Endothelial cell of umbilical vein (primary cell): ENCODE results near the gene CTTNBP2. TPM values are rescaled to one million over a fixed set of nuclear protein-coding genes. Genes with fewer than 3 reads are reported as not detected.

ENCODE experiments used
- BruUV-seq: library from RNA; stranded (reverse); fragments of 400-500 nt; replicated peaks from 2 replicates; lab custom pipeline; 2021; lab: Mats Ljungman, UMichigan
- CTCF ChIA-PET: fragments of 300-600, 350-600 bp; sonication (Branson Sonifier 250); formaldehyde crosslinking; loops from one replicate; lab custom pipeline; 2021; ENCODE audit warnings: antibody characterized with exemption, inconsistent platforms; lab: Charles Lee
- POLR2A ChIA-PET: fragments of 300-600, 350-600 bp; sonication (Branson Sonifier 250); formaldehyde crosslinking; loops from one replicate; lab custom pipeline; 2021; ENCODE audit warnings: antibody characterized with exemption, inconsistent platforms; lab: Charles Lee
- DNase-seq: peaks from one replicate; pipeline ENCODE4 v3.0.0-alpha.2; 2011; ENCODE audit warnings: low read depth, low spot score
- FAIRE-seq: peaks from 2 replicates; lab custom pipeline; 2011; peaks lifted over from hg19 to GRCh38; lab: Jason Lieb, UNC
- H2AFZ ChIP-seq: 2 replicates; pipeline ENCODE4 v1.6.0; 2012; ENCODE audit warnings: low read depth, low read length, control low read depth, inconsistent platforms
- H3K27ac ChIP-seq: 2 replicates; pipeline ENCODE4 v1.5.1; 2011; ENCODE audit warnings: low read depth, mild to moderate bottlenecking, control low read depth, low read length, moderate library complexity; ENCODE audit not compliant: insufficient read depth
- H3K27me3 ChIP-seq, 2 experiments: 2 replicates each; pipeline versions ENCODE4 v1.6.0 to v1.6.1; 2011; ENCODE audit warnings: low read length in 2 of 2, mixed read lengths in 1 of 2; ENCODE audit not compliant: control insufficient read depth in 2 of 2, insufficient read depth in 2 of 2
- H3K36me3 ChIP-seq, 2 experiments: 2 replicates in 1 of 2; 3 replicates in 1 of 2; pipeline ENCODE4 v1.5.1; 2011; ENCODE audit warnings: low read length in 2 of 2, mild to moderate bottlenecking in 1 of 2, moderate library complexity in 1 of 2; ENCODE audit not compliant: control insufficient read depth in 2 of 2, insufficient read depth in 2 of 2; ENCODE audit errors: extremely low read depth in 1 of 2
- H3K4me1 ChIP-seq: 3 replicates; pipeline ENCODE4 v1.5.1; 2011; ENCODE audit warnings: mild to moderate bottlenecking, low read length; ENCODE audit not compliant: control insufficient read depth, insufficient read depth; ENCODE audit errors: extremely low read depth
- H3K4me2 ChIP-seq: 2 replicates; pipeline ENCODE4 v1.6.1; 2011; ENCODE audit warnings: low read length, control low read depth, mixed read lengths; ENCODE audit not compliant: insufficient read depth
- H3K4me3 ChIP-seq, 3 experiments: fragments of 200-600 bp in 1 of 3; sonication (generic), shearing (Covaris generic) in 1 of 3; replicated peaks in 1 of 3; 2 replicates each; pipeline ENCODE4 v1.5.1; 2011 to 2016; ENCODE audit warnings: control low read depth in 3 of 3, low read length in 3 of 3, mild to moderate bottlenecking in 2 of 3, inconsistent platforms in 1 of 3, low read depth in 1 of 3, moderate library complexity in 1 of 3; ENCODE audit not compliant: insufficient read depth in 1 of 3
- H3K79me2 ChIP-seq: 2 replicates; pipeline ENCODE4 v1.6.0; 2012; ENCODE audit warnings: low read length, inconsistent platforms; ENCODE audit not compliant: control insufficient read depth, insufficient read depth
- H3K9ac ChIP-seq: replicated peaks from 2 replicates; pipeline ENCODE3; 2011; ENCODE audit warnings: low read length, control low read depth; ENCODE audit not compliant: insufficient read depth; ENCODE audit errors: extremely low read depth
- H3K9me1 ChIP-seq: replicated peaks from 3 replicates; pipeline ENCODE4 v1.6.0; 2011; ENCODE audit warnings: mild to moderate bottlenecking, low read length; ENCODE audit not compliant: control insufficient read depth, insufficient read depth; ENCODE audit errors: extremely low read depth
- H3K9me3 ChIP-seq: replicated peaks from 2 replicates; pipeline ENCODE4 v1.5.1; 2012; ENCODE audit warnings: low read length, inconsistent platforms; ENCODE audit not compliant: control insufficient read depth, insufficient read depth
- H4K20me1 ChIP-seq: replicated peaks from 2 replicates; pipeline ENCODE3; 2011; ENCODE audit warnings: mild to moderate bottlenecking, low read length; ENCODE audit not compliant: control insufficient read depth, insufficient read depth; ENCODE audit errors: extremely low read depth
- EZH2 ChIP-seq: IDR thresholded peaks from 2 replicates; pipeline ENCODE4 v1.6.1; 2012; ENCODE audit warnings: borderline replicate concordance, low read depth, mild to moderate bottlenecking, moderate library complexity, low read length, inconsistent platforms; ENCODE audit not compliant: severe bottlenecking
- FOS ChIP-seq: IDR thresholded peaks from 2 replicates; pipeline ENCODE4 v1.6.1; 2011; ENCODE audit warnings: mild to moderate bottlenecking, low read length, moderate library complexity, borderline replicate concordance; ENCODE audit not compliant: insufficient read depth
- GATA2 ChIP-seq: IDR thresholded peaks from 2 replicates; pipeline ENCODE4 v1.7.0; 2011; ENCODE audit warnings: low read depth, mild to moderate bottlenecking, moderate library complexity, mixed read lengths, low read length; ENCODE audit not compliant: insufficient read length, insufficient read depth
- JUN ChIP-seq: IDR thresholded peaks from 2 replicates; pipeline ENCODE4 v1.6.1; 2011; ENCODE audit warnings: borderline replicate concordance, low read depth; ENCODE audit not compliant: insufficient read length, insufficient read depth
- MYC ChIP-seq: IDR thresholded peaks from one replicate; pipeline ENCODE4 v1.6.1; 2011; ENCODE audit warnings: mild to moderate bottlenecking, low read depth, low read length
- POLR2A ChIP-seq: IDR thresholded peaks from 2 replicates; pipeline ENCODE4 v1.6.1; 2012; ENCODE audit warnings: low read depth, mild to moderate bottlenecking, control low read depth, low read length
- POLR2AphosphoS5 ChIP-seq: IDR thresholded peaks from 2 replicates; pipeline ENCODE4 v1.6.1; 2012; ENCODE audit warnings: low read depth, mild to moderate bottlenecking, control low read depth, low read length, moderate library complexity; ENCODE audit not compliant: insufficient read depth
- dilution Hi-C: fragments of 300-500 bp; cut with MboI; formaldehyde crosslinking; loops from one replicate; pipeline ENCODE4 v1.15.0; 2019; ENCODE audit warnings: low sequenced_read_pairs; ENCODE audit not compliant: extremely low pct_ligation_motif_present
- intact Hi-C: fragments of 100-400 bp; cut with micrococcal nuclease; formaldehyde crosslinking; loops from one replicate; pipeline ENCODE4 v1.10.0; 2022
- polyA plus RNA-seq, 4 experiments: library from polyadenylated mRNA; depleted of rRNA in 3 of 4; stranded (reverse) in 3 of 4; unstranded in 1 of 4; fragments of >200 nt; gene quantifications; 2 replicates each; pipeline versions ENCODE4 v1.2.1 to v1.2.3, GENCODE V29; 2011 to 2012; ENCODE audit warnings: missing spikeins in 1 of 4
- total RNA-seq: library from RNA; stranded (reverse); gene quantifications from 2 replicates; pipeline ENCODE4 v1.2.3, GENCODE V29; 2021
- TF ChIP-seq, protein P1 (sequence below): IDR thresholded peaks from 2 replicates; pipeline ENCODE4 v1.6.1; 2011; ENCODE audit not compliant: insufficient read depth, insufficient read length
- TF ChIP-seq, protein P2 (sequence below), 2 donors: IDR thresholded peaks; 1 replicate in 1 of 2; 2 replicates in 1 of 2; pipeline ENCODE4 v1.5.1; 2011; ENCODE audit warnings: low read length in 2 of 2, mild to moderate bottlenecking in 2 of 2, moderate library complexity in 2 of 2, control low read depth in 1 of 2, inconsistent platforms in 1 of 2, low read depth in 1 of 2; ENCODE audit not compliant: insufficient read depth in 1 of 2; ENCODE audit errors: extremely low read depth in 1 of 2

Gene CTTNBP2
- total and polyA plus RNA-seq, 2 donors (not counting 3 experiments of a cell fraction or from before 2014, with no cell fraction given): 0.08 to 0.35 TPM

DNA sequence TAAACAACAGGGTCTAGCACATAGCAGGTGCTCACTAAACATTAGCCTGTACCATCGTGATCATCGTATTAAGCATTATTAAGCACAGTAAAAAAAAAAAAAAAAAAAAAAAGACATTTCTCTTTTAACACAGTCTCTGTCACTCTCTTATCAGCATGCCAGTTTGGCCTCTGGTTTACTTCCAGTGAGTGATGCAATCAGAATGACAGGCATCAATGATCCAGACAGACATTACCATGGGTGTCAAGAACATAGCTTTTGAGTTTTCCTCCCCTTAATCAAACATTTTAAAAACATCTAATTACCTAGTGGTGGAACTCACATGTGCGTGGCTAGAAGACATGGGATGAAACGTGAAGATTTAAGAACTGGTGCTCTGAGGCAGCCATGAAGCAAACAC lies 115.8 kb downstream of the CTTNBP2 start:
- DNase-seq: no peak
- dilution Hi-C loops (no loop called here), intact Hi-C loops (no loop called here)
- H3K9me1 ChIP-seq: no peaks in the 10 kb centered on the region
- ChIA-PET POLR2A (no interaction called here), CTCF (no interaction called here)
- no peak overlapping the region for H3K4me2 ChIP-seq
- TF ChIP-seq POLR2AphosphoS5 (no peak), FOS (no peak), JUN (no peak), GATA2 (no peak), EZH2 (no peak)
- TF ChIP-seq, protein P1, sequence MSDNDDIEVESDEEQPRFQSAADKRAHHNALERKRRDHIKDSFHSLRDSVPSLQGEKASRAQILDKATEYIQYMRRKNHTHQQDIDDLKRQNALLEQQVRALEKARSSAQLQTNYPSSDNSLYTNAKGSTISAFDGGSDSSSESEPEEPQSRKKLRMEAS: no peak
- H3K4me3 ChIP-seq: no peak overlapping the region
- H2AFZ ChIP-seq: no peak overlapping the region
- no peaks in the 10 kb centered on the region for H4K20me1 ChIP-seq
- H3K79me2 ChIP-seq: no peaks in the 10 kb centered on the region
- no TSS peak for BruUV-seq
- H3K9me3 ChIP-seq: no peaks in the 10 kb centered on the region
- no peaks in the 10 kb centered on the region for H3K36me3 ChIP-seq
- H3K9ac ChIP-seq: no peak overlapping the region
- no peak for FAIRE-seq
- no peaks in the 10 kb centered on the region for H3K27me3 ChIP-seq
- H3K4me1 ChIP-seq: no peaks in the 10 kb centered on the region
- H3K27ac ChIP-seq: no peak overlapping the region

GRCh38 chr7:117756586-117757085 lies 116.6 kb downstream of the CTTNBP2 start:
- H3K9me1 ChIP-seq: no peaks in the 10 kb centered on the region
- TF ChIP-seq EZH2 (no peak), FOS (no peak), MYC (no peak), POLR2A (no peak), GATA2 (no peak), POLR2AphosphoS5 (no peak), JUN (no peak)
- TF ChIP-seq, protein P1: no peak
- TF ChIP-seq, protein P2, sequence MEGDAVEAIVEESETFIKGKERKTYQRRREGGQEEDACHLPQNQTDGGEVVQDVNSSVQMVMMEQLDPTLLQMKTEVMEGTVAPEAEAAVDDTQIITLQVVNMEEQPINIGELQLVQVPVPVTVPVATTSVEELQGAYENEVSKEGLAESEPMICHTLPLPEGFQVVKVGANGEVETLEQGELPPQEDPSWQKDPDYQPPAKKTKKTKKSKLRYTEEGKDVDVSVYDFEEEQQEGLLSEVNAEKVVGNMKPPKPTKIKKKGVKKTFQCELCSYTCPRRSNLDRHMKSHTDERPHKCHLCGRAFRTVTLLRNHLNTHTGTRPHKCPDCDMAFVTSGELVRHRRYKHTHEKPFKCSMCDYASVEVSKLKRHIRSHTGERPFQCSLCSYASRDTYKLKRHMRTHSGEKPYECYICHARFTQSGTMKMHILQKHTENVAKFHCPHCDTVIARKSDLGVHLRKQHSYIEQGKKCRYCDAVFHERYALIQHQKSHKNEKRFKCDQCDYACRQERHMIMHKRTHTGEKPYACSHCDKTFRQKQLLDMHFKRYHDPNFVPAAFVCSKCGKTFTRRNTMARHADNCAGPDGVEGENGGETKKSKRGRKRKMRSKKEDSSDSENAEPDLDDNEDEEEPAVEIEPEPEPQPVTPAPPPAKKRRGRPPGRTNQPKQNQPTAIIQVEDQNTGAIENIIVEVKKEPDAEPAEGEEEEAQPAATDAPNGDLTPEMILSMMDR (IDR thresholded peaks at IDR 0.05; ENCODE audit: extremely low read depth in 1 of 2, insufficient read depth in 1 of 2, low read depth in 1 of 2, low read length in 2 of 2): no peak
- H4K20me1 ChIP-seq: no peaks in the 10 kb centered on the region
- dilution Hi-C loops: no loop called here
- no peaks in the 10 kb centered on the region for H3K27me3 ChIP-seq
- intact Hi-C loops: no loop called here
- DNase-seq (no peak), FAIRE-seq (no peak)
- no peaks in the 10 kb centered on the region for H3K4me1 ChIP-seq
- ChIA-PET CTCF (no interaction called here), POLR2A (no interaction called here)
- H3K79me2 ChIP-seq: no peaks in the 10 kb centered on the region
- H3K4me3 ChIP-seq: no peak overlapping the region
- H3K9me3 ChIP-seq: no peaks in the 10 kb centered on the region
- no peak overlapping the region for H3K9ac ChIP-seq
- H3K4me2 ChIP-seq: no peak overlapping the region
- BruUV-seq: no TSS peak
- H2AFZ ChIP-seq: no peak overlapping the region
- H3K36me3 ChIP-seq: no peaks in the 10 kb centered on the region
- H3K27ac ChIP-seq: no peak overlapping the region
